Liver (tissue), 9 donors: ENCODE data around the gene MROH8. TPM values are rescaled to one million over a fixed set of nuclear protein-coding genes. Genes with fewer than 3 reads are reported as not detected.
A peak's percentile ranks its signal among the peaks of the same experiment; 100 is the strongest.

Source experiments
- DNase-seq: peaks from one replicate; pipeline ENCODE4 v3.0.0-alpha.2; 2017; ENCODE audit warnings: low spot score
- H3K27ac ChIP-seq, 2 donors: one replicate each; pipeline ENCODE4 v1.7.0; 2013; ENCODE audit warnings: inconsistent platforms in 2 of 2, low read length in 2 of 2, control low read depth in 1 of 2, low read depth in 1 of 2, mild to moderate bottlenecking in 1 of 2
- H3K27me3 ChIP-seq, 4 donors: one replicate each; pipeline versions ENCODE4 v1.6.1 to v1.7.0; 2013; ENCODE audit warnings: low read length in 3 of 4, inconsistent platforms in 1 of 4, mild to moderate bottlenecking in 1 of 4, moderate library complexity in 1 of 4; ENCODE audit not compliant: control insufficient read depth in 4 of 4, insufficient read depth in 4 of 4
- H3K36me3 ChIP-seq, 4 donors: one replicate each; pipeline versions ENCODE4 v1.6.1 to v1.7.0; 2013; ENCODE audit warnings: low read length in 3 of 4, mild to moderate bottlenecking in 3 of 4, low read depth in 1 of 4, moderate library complexity in 1 of 4; ENCODE audit not compliant: control insufficient read depth in 4 of 4, insufficient read depth in 3 of 4
- H3K4me1 ChIP-seq, 4 donors: one replicate each; pipeline versions ENCODE4 v1.6.1 to v1.7.0; 2013; ENCODE audit warnings: low read length in 3 of 4, mild to moderate bottlenecking in 3 of 4, moderate library complexity in 1 of 4; ENCODE audit not compliant: control insufficient read depth in 4 of 4, insufficient read depth in 4 of 4
- H3K4me3 ChIP-seq, 3 donors: one replicate each; pipeline versions ENCODE4 v1.6.1 to v1.7.0; 2013; ENCODE audit warnings: low read length in 3 of 3, control low read depth in 1 of 3, low read depth in 1 of 3, mild to moderate bottlenecking in 1 of 3
- H3K9ac ChIP-seq, 2 donors: one replicate each; pipeline ENCODE4 v1.7.0; 2013; ENCODE audit warnings: low read length in 2 of 2, mild to moderate bottlenecking in 2 of 2, moderate library complexity in 2 of 2, control low read depth in 1 of 2, low read depth in 1 of 2
- H3K9me3 ChIP-seq, 4 donors: one replicate each; pipeline versions ENCODE4 v1.6.1 to v1.7.0; 2013; ENCODE audit warnings: low read length in 3 of 4; ENCODE audit not compliant: control insufficient read depth in 4 of 4
- EGR1 ChIP-seq, 2 donors: IDR thresholded peaks; 2 replicates each; pipeline ENCODE4 v1.6.1; 2016 to 2018; ENCODE audit warnings: antibody characterized with exemption in 2 of 2, low read depth in 2 of 2
- FOXA1 ChIP-seq: IDR thresholded peaks from 2 replicates; pipeline ENCODE4 v1.6.1; 2016; ENCODE audit warnings: antibody characterized with exemption
- FOXA2 ChIP-seq: IDR thresholded peaks from 2 replicates; pipeline ENCODE4 v1.6.1; 2016; ENCODE audit warnings: antibody characterized with exemption
- GABPA ChIP-seq, 2 donors: IDR thresholded peaks in 1 of 2; conservative IDR thresholded peaks in 1 of 2; 2 replicates each; pipeline ENCODE4 v1.6.1; 2016; ENCODE audit warnings: antibody characterized with exemption in 2 of 2, mild to moderate bottlenecking in 1 of 2, moderate library complexity in 1 of 2
- HNF4A ChIP-seq, 2 donors: conservative IDR thresholded peaks; 2 replicates each; pipeline ENCODE4 v1.6.1; 2016; ENCODE audit warnings: antibody characterized with exemption in 2 of 2, mild to moderate bottlenecking in 2 of 2
- HNF4G ChIP-seq: IDR thresholded peaks from 2 replicates; pipeline ENCODE4 v1.6.1; 2016; ENCODE audit warnings: antibody characterized with exemption
- JUND ChIP-seq, 2 donors: IDR thresholded peaks; 2 replicates each; pipeline ENCODE4 v1.6.1; 2016; ENCODE audit warnings: antibody characterized with exemption in 2 of 2
- NR2F2 ChIP-seq: IDR thresholded peaks from 2 replicates; pipeline ENCODE4 v1.6.1; 2016; ENCODE audit warnings: antibody characterized with exemption
- RAD21 ChIP-seq, 2 donors: IDR thresholded peaks; 2 replicates each; pipeline ENCODE4 v1.6.1; 2016; ENCODE audit warnings: antibody characterized with exemption in 2 of 2, mild to moderate bottlenecking in 2 of 2
- RXRA ChIP-seq, 2 donors: IDR thresholded peaks; 2 replicates each; pipeline ENCODE4 v1.6.1; 2017 to 2018; ENCODE audit warnings: antibody characterized with exemption in 2 of 2, mild to moderate bottlenecking in 1 of 2
- SP1 ChIP-seq: IDR thresholded peaks from 2 replicates; pipeline ENCODE4 v1.6.1; 2018; ENCODE audit warnings: antibody characterized with exemption, mild to moderate bottlenecking
- TAF1 ChIP-seq: conservative IDR thresholded peaks from 2 replicates; pipeline ENCODE4 v1.6.1; 2016; ENCODE audit warnings: antibody characterized with exemption, mild to moderate bottlenecking
- YY1 ChIP-seq: IDR thresholded peaks from 2 replicates; pipeline ENCODE4 v1.6.1; 2016; ENCODE audit warnings: antibody characterized with exemption, mild to moderate bottlenecking
- WGBS: extraction: QIAGEN DNeasy Blood & Tissue Kit; methylation state at CpG from one replicate; pipeline ENCODE4 v1.1.7; 2013; 5-methylcytosine and 5-hydroxymethylcytosine counted together
- polyA plus RNA-seq, 2 donors: library from polyadenylated mRNA; stranded (reverse) in 1 of 2; unstranded in 1 of 2; fragments of 200-250 nt in 1 of 2; fragments of >200 nt in 1 of 2; fragmentation: Nextera tagmentation in 1 of 2; extraction: Ambion mirVana in 1 of 2; gene quantifications; one replicate each; pipeline versions ENCODE4 v1.2.1 to v1.2.3, GENCODE V29; 2013 to 2015
- total RNA-seq, 2 donors: library from RNA; depleted of rRNA; stranded (reverse); fragments of >200 nt; gene quantifications; one replicate each; pipeline ENCODE4 v1.2.3, GENCODE V29; 2014
- TF ChIP-seq, protein P1 (sequence below): IDR thresholded peaks from 2 replicates; pipeline ENCODE4 v1.6.1; 2016; ENCODE audit warnings: antibody characterized with exemption, mild to moderate bottlenecking
- TF ChIP-seq, protein P2 (sequence below): IDR thresholded peaks from 2 replicates; pipeline ENCODE4 v1.6.1; 2016; ENCODE audit warnings: antibody characterized with exemption
- TF ChIP-seq, protein P3 (sequence below): fragments of 150-350 bp; IDR thresholded peaks from 2 replicates; pipeline ENCODE4 v1.5.1; 2017; ENCODE audit warnings: improper control_type of control experiment, low read depth, low read length; ENCODE audit not compliant: missing input control
- TF ChIP-seq, protein P4 (sequence below): IDR thresholded peaks from 2 replicates; pipeline ENCODE4 v1.6.1; 2016; ENCODE audit warnings: antibody characterized with exemption
- TF ChIP-seq, protein P5 (sequence below): IDR thresholded peaks from 2 replicates; pipeline ENCODE4 v1.6.1; 2016; ENCODE audit warnings: antibody characterized with exemption
- donor health status: healthy.
- donor health status: healthy.
- donor health status: healthy.
- donor health status: healthy.
- donor health status: healthy.

The MROH8 gene
- total and polyA plus RNA-seq, 4 donors = 1.3 to 5.1 (median 2.0) TPM

DNA sequence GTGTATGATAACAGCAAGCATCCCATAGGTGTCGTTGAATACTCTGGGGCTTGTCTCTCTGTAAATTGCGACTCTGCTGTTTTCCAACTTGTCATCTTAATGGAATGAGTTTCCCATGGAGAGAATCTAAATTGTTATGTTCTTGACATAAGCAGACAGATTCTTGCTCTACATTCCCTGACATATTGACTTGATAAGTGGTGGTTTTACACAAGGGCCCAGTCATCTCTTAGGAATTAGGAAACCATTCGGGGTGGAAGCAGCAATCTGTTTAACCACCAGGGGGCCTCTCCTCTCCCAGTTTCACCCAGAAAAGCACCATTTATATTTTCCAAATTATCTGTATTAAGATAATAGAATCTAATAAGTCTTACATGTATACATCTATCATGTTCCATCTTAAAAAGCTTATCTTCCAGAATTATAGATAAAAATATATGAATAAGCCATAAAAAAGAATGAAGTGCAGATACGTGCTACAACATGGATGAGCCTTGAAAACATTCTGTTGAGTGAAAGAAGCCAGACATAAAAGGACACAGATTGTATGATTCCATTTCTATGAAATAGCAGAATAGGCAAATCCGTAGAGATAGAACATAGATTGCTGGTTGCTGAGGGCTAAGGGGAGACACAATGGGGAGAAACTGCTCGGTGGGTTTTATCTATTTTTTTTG is 23.1 kb upstream of the MROH8 start:
- TF ChIP-seq FOXA1 (no peak), HNF4G (no peak), JUND (IDR thresholded peaks at IDR 0.05) (peak; percentile 39 to 55), RXRA (IDR thresholded peaks at IDR 0.05) (peak in 1 of 2 donors; percentile 11), EGR1 (IDR thresholded peaks at IDR 0.05; ENCODE audit: low read depth in 2 of 2) (no peak), TAF1 (no peak), GABPA (IDR thresholded peaks at IDR 0.05 in 1 of 2, conservative IDR thresholded peaks at IDR 0.05 in 1 of 2) (no peak), FOXA2 (no peak), YY1 (peak; percentile 14), RAD21 (IDR thresholded peaks at IDR 0.05) (peak; percentile 48 to 58), HNF4A (conservative IDR thresholded peaks at IDR 0.05) (no peak), NR2F2 (no peak), SP1 (no peak)
- TF ChIP-seq, protein P1, sequence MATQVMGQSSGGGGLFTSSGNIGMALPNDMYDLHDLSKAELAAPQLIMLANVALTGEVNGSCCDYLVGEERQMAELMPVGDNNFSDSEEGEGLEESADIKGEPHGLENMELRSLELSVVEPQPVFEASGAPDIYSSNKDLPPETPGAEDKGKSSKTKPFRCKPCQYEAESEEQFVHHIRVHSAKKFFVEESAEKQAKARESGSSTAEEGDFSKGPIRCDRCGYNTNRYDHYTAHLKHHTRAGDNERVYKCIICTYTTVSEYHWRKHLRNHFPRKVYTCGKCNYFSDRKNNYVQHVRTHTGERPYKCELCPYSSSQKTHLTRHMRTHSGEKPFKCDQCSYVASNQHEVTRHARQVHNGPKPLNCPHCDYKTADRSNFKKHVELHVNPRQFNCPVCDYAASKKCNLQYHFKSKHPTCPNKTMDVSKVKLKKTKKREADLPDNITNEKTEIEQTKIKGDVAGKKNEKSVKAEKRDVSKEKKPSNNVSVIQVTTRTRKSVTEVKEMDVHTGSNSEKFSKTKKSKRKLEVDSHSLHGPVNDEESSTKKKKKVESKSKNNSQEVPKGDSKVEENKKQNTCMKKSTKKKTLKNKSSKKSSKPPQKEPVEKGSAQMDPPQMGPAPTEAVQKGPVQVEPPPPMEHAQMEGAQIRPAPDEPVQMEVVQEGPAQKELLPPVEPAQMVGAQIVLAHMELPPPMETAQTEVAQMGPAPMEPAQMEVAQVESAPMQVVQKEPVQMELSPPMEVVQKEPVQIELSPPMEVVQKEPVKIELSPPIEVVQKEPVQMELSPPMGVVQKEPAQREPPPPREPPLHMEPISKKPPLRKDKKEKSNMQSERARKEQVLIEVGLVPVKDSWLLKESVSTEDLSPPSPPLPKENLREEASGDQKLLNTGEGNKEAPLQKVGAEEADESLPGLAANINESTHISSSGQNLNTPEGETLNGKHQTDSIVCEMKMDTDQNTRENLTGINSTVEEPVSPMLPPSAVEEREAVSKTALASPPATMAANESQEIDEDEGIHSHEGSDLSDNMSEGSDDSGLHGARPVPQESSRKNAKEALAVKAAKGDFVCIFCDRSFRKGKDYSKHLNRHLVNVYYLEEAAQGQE = no peak
- TF ChIP-seq, protein P2, sequence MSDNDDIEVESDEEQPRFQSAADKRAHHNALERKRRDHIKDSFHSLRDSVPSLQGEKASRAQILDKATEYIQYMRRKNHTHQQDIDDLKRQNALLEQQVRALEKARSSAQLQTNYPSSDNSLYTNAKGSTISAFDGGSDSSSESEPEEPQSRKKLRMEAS = no peak
- TF ChIP-seq, protein P3, sequence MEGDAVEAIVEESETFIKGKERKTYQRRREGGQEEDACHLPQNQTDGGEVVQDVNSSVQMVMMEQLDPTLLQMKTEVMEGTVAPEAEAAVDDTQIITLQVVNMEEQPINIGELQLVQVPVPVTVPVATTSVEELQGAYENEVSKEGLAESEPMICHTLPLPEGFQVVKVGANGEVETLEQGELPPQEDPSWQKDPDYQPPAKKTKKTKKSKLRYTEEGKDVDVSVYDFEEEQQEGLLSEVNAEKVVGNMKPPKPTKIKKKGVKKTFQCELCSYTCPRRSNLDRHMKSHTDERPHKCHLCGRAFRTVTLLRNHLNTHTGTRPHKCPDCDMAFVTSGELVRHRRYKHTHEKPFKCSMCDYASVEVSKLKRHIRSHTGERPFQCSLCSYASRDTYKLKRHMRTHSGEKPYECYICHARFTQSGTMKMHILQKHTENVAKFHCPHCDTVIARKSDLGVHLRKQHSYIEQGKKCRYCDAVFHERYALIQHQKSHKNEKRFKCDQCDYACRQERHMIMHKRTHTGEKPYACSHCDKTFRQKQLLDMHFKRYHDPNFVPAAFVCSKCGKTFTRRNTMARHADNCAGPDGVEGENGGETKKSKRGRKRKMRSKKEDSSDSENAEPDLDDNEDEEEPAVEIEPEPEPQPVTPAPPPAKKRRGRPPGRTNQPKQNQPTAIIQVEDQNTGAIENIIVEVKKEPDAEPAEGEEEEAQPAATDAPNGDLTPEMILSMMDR = peak; percentile 64
- TF ChIP-seq, protein P4, sequence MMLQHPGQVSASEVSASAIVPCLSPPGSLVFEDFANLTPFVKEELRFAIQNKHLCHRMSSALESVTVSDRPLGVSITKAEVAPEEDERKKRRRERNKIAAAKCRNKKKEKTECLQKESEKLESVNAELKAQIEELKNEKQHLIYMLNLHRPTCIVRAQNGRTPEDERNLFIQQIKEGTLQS = no peak
- TF ChIP-seq, protein P5, sequence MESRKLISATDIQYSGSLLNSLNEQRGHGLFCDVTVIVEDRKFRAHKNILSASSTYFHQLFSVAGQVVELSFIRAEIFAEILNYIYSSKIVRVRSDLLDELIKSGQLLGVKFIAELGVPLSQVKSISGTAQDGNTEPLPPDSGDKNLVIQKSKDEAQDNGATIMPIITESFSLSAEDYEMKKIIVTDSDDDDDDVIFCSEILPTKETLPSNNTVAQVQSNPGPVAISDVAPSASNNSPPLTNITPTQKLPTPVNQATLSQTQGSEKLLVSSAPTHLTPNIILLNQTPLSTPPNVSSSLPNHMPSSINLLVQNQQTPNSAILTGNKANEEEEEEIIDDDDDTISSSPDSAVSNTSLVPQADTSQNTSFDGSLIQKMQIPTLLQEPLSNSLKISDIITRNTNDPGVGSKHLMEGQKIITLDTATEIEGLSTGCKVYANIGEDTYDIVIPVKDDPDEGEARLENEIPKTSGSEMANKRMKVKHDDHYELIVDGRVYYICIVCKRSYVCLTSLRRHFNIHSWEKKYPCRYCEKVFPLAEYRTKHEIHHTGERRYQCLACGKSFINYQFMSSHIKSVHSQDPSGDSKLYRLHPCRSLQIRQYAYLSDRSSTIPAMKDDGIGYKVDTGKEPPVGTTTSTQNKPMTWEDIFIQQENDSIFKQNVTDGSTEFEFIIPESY = no peak
- 81% methylated on average over 6 of the region's 6 CpGs for WGBS
- H3K27me3 ChIP-seq = no peaks in the 10 kb centered on the region

More for the DNA sequence above, 23.1 kb upstream of the MROH8 start:
- Histone ChIP-seq H3K9me3 (no peaks in the 10 kb centered on the region), H3K27ac (no peak overlapping the region), H3K9ac (no peak overlapping the region), H3K36me3 (peaks cover 12 to 64% (median 46%) of the 10 kb centered on the region in 4 donors), H3K4me1 (peaks cover 0 to 4% (median 3%) of the 10 kb centered on the region in 4 donors), H3K4me3 (no peak overlapping the region)
- no peak for DNase-seq
